ENCODE data around the gene OR5C1. TPM values are rescaled to one million over a fixed set of nuclear protein-coding genes. Genes with fewer than 3 reads are reported as not detected.
"Not testable (repeated sequence)": the region's sequence is repeated elsewhere in the genome, so short reads cannot be mapped to it uniquely, and the experiment has no call there.

Gene OR5C1
- total RNA-seq, 2 donors from 2014 or later = not detected

- no peak for DNase-seq (ENCODE audit: low spot score)
- 96% methylated on average over 30 of the region's 30 CpGs for WGBS
- Histone ChIP-seq H3K27me3 (replicated peaks; ENCODE audit: insufficient read depth) (no peaks in the 10 kb centered on the region), H3K27ac (no peak within 1 kb of the TSS), H3K9me3 (no peaks in the 10 kb centered on the region), H3K4me1 (replicated peaks) (no peaks in the 10 kb centered on the region), H3K36me3 (no peaks in the 10 kb centered on the region), H3K4me3 (no peak within 1 kb of the TSS)
- TF ChIP-seq CTCF (IDR thresholded peaks at IDR 0.05) (no peak), POLR2A (IDR thresholded peaks at IDR 0.05) (no peak), POLR2AphosphoS5 (IDR thresholded peaks at IDR 0.05) (no peak)
- intact Hi-C loops (cut with DNase I) = no loop called here
Measured at GRCh38 chr9:122800066-122801060, 11.6 kb downstream of the OR5C1 start, which contains the start of gene OR1K1. OR1K1 (plus strand) TSS chr9:122800123; CDS start chr9:122800123, 0 bp downstream.

- TF ChIP-seq POLR2AphosphoS5 (IDR thresholded peaks at IDR 0.05) (no peak), POLR2A (IDR thresholded peaks at IDR 0.05) (no peak), CTCF (IDR thresholded peaks at IDR 0.05) (no peak)
- DNase-seq (ENCODE audit: low spot score) = no peak
- no peak overlapping the region for H3K4me3 ChIP-seq
- intact Hi-C loops (cut with DNase I) = no loop called here
- H3K9me3 ChIP-seq = no peaks in the 10 kb centered on the region
- 98% methylated on average over 4 of the region's 4 CpGs for WGBS
- no peaks in the 10 kb centered on the region for H3K36me3 ChIP-seq
- no peaks in the 10 kb centered on the region for H3K27me3 ChIP-seq (replicated peaks; ENCODE audit: insufficient read depth)
- no peak overlapping the region for H3K27ac ChIP-seq
- no peaks in the 10 kb centered on the region for H3K4me1 ChIP-seq (replicated peaks)
Measured at GRCh38 chr9:122806661-122807060, 17.9 kb downstream of the OR5C1 start.

- H3K27me3 ChIP-seq (replicated peaks; ENCODE audit: insufficient read depth) = no peaks in the 10 kb centered on the region
- H3K9me3 ChIP-seq = no peaks in the 10 kb centered on the region
- H3K36me3 ChIP-seq = no peaks in the 10 kb centered on the region
- TF ChIP-seq POLR2A (IDR thresholded peaks at IDR 0.05) = no peak
- TF ChIP-seq POLR2AphosphoS5 (IDR thresholded peaks at IDR 0.05) = no peak
- no peak for TF ChIP-seq CTCF (IDR thresholded peaks at IDR 0.05)
- no peak overlapping the region for H3K27ac ChIP-seq
- no peaks in the 10 kb centered on the region for H3K4me1 ChIP-seq (replicated peaks)
- no peak overlapping the region for H3K4me3 ChIP-seq
- DNase-seq (ENCODE audit: low spot score) = no peak
- 95% methylated on average over 1 of the region's 1 CpG for WGBS
- intact Hi-C loops (cut with DNase I) = no loop called here
Measured at GRCh38 chr9:122807271-122807900, 18.7 kb downstream of the OR5C1 start.

- TF ChIP-seq CTCF (IDR thresholded peaks at IDR 0.05) (no peak), POLR2AphosphoS5 (IDR thresholded peaks at IDR 0.05) (no peak), POLR2A (IDR thresholded peaks at IDR 0.05) (no peak)
- Histone ChIP-seq H3K4me3 (no peak overlapping the region), H3K36me3 (no peaks in the 10 kb centered on the region), H3K27ac (no peak overlapping the region), H3K27me3 (replicated peaks; ENCODE audit: insufficient read depth) (no peaks in the 10 kb centered on the region), H3K4me1 (replicated peaks) (no peaks in the 10 kb centered on the region), H3K9me3 (no peaks in the 10 kb centered on the region)
- 89% methylated on average over 3 of the region's 3 CpGs for WGBS
- no peak for DNase-seq (ENCODE audit: low spot score)
- intact Hi-C loops (cut with DNase I) = no loop called here
Measured at GRCh38 chr9:122808141-122808540, 19.4 kb downstream of the OR5C1 start.

- intact Hi-C loops (cut with DNase I); H3K4me3 ChIP-seq: not testable (repeated sequence)
Measured at GRCh38 chr9:122809261-122809660, 20.5 kb downstream of the OR5C1 start.

More at GRCh38 chr9:122809261-122809660, 20.5 kb downstream of the OR5C1 start:
- H3K27ac ChIP-seq; DNase-seq (ENCODE audit: low spot score); H3K36me3 ChIP-seq; H3K9me3 ChIP-seq; H3K4me1 ChIP-seq (replicated peaks); H3K27me3 ChIP-seq (replicated peaks; ENCODE audit: insufficient read depth): not testable (repeated sequence)
- 46% methylated on average over 7 of the region's 7 CpGs for WGBS

Measured in prostate gland (tissue), 2 donors.